Trophoblast cell (in vitro differentiated cells and primary cell): Measurements from ENCODE around the gene ANKRD13A. TPM values are rescaled to one million over a fixed set of nuclear protein-coding genes. Genes with fewer than 3 reads are reported as not detected.

Experiments
- DNase-seq, 2 donors: peaks; one replicate each; pipeline ENCODE4 v3.0.0-alpha.2; 2016
- H2AFZ ChIP-seq: 2 replicates; pipeline ENCODE4 v1.6.1; 2013; ENCODE audit warnings: low read length, moderate library complexity, mild to moderate bottlenecking; ENCODE audit not compliant: insufficient read depth, poor library complexity
- H2AK5ac ChIP-seq: 2 replicates; pipeline ENCODE4 v1.6.1; 2013; ENCODE audit warnings: mild to moderate bottlenecking, low read length
- H2BK120ac ChIP-seq: 2 replicates; pipeline ENCODE4 v1.6.1; 2013; ENCODE audit warnings: low read length, mild to moderate bottlenecking, moderate library complexity; ENCODE audit not compliant: insufficient read depth, poor library complexity
- H2BK12ac ChIP-seq: 2 replicates; pipeline ENCODE4 v1.6.1; 2013; ENCODE audit warnings: mild to moderate bottlenecking, low read length, moderate library complexity
- H2BK5ac ChIP-seq: 2 replicates; pipeline ENCODE4 v1.6.1; 2013; ENCODE audit warnings: low read length, low read depth, moderate library complexity, mild to moderate bottlenecking; ENCODE audit not compliant: poor library complexity
- H3K14ac ChIP-seq: 2 replicates; pipeline ENCODE4 v1.6.1; 2013; ENCODE audit warnings: mild to moderate bottlenecking, low read length
- H3K18ac ChIP-seq: 2 replicates; pipeline ENCODE4 v1.6.1; 2013; ENCODE audit warnings: mild to moderate bottlenecking, low read length
- H3K23ac ChIP-seq: 2 replicates; pipeline ENCODE4 v1.6.1; 2013; ENCODE audit warnings: low read length
- H3K27ac ChIP-seq: 2 replicates; pipeline ENCODE4 v1.5.1; 2013; ENCODE audit warnings: low read depth, mild to moderate bottlenecking, inconsistent platforms, low read length, moderate library complexity
- H3K27me3 ChIP-seq: 2 replicates; pipeline ENCODE4 v1.6.1; 2013; ENCODE audit warnings: inconsistent platforms, mild to moderate bottlenecking, low read length, moderate library complexity; ENCODE audit not compliant: insufficient read depth
- H3K36me3 ChIP-seq, 2 experiments: 1 replicate in 1 of 2; 2 replicates in 1 of 2; pipeline ENCODE4 v1.6.1; 2013; ENCODE audit warnings: low read length in 2 of 2, mild to moderate bottlenecking in 2 of 2, moderate library complexity in 1 of 2; ENCODE audit not compliant: insufficient read depth in 2 of 2, control insufficient read depth in 1 of 2
- H3K4ac ChIP-seq: 2 replicates; pipeline ENCODE4 v1.6.1; 2013; ENCODE audit warnings: low read depth, mild to moderate bottlenecking, low read length, moderate library complexity
- H3K4me1 ChIP-seq, 2 experiments: 1 replicate in 1 of 2; 2 replicates in 1 of 2; pipeline ENCODE4 v1.6.1; 2013; ENCODE audit warnings: low read length in 2 of 2, mild to moderate bottlenecking in 2 of 2, moderate library complexity in 1 of 2; ENCODE audit not compliant: insufficient read depth in 2 of 2, control insufficient read depth in 1 of 2
- H3K4me2 ChIP-seq: 2 replicates; pipeline ENCODE4 v1.6.1; 2013; ENCODE audit warnings: inconsistent platforms, mild to moderate bottlenecking, low read length, moderate library complexity
- H3K4me3 ChIP-seq: 2 replicates; pipeline ENCODE4 v1.5.1; 2013; ENCODE audit warnings: mild to moderate bottlenecking, low read depth, low read length, inconsistent platforms
- H3K79me1 ChIP-seq: one replicate; pipeline ENCODE4 v1.6.1; 2013; ENCODE audit warnings: low read length
- H3K79me2 ChIP-seq: 2 replicates; pipeline ENCODE4 v1.6.1; 2013; ENCODE audit warnings: low read length, mild to moderate bottlenecking; ENCODE audit not compliant: control insufficient read depth, insufficient read depth, poor library complexity
- H3K9ac ChIP-seq: 2 replicates; pipeline ENCODE4 v1.6.1; 2013; ENCODE audit warnings: mild to moderate bottlenecking, low read length
- H3K9me3 ChIP-seq: 2 replicates; pipeline ENCODE4 v1.6.1; 2013; ENCODE audit warnings: low read depth, mild to moderate bottlenecking, control low read depth, inconsistent platforms, low read length; ENCODE audit not compliant: insufficient read depth
- H4K12ac ChIP-seq: 2 replicates; pipeline ENCODE4 v1.6.1; 2013; ENCODE audit warnings: low read depth, mild to moderate bottlenecking, low read length, moderate library complexity
- H4K8ac ChIP-seq: 2 replicates; pipeline ENCODE4 v1.6.1; 2013; ENCODE audit warnings: low read depth, mild to moderate bottlenecking, low read length, moderate library complexity
- H4K91ac ChIP-seq: one replicate; pipeline ENCODE4 v1.6.1; 2013; ENCODE audit warnings: low read depth, mild to moderate bottlenecking, low read length, moderate library complexity
- WGBS: extraction: QIAGEN DNeasy Blood & Tissue Kit; methylation state at CpG from one replicate; pipeline ENCODE4 v1.1.7; 2013; ENCODE audit warnings: missing lambda C conversion rate; ENCODE audit not compliant: insufficient read length, insufficient coverage; ENCODE audit errors: extremely low coverage; 5-methylcytosine and 5-hydroxymethylcytosine counted together
- polyA plus RNA-seq: library from polyadenylated mRNA; stranded (reverse); fragments of 200-250 nt; gene quantifications from 2 replicates; pipeline ENCODE4 v1.2.3, GENCODE V29; 2013

Gene ANKRD13A
- 20.1 TPM in 2 replicates for polyA plus RNA-seq

DNA sequence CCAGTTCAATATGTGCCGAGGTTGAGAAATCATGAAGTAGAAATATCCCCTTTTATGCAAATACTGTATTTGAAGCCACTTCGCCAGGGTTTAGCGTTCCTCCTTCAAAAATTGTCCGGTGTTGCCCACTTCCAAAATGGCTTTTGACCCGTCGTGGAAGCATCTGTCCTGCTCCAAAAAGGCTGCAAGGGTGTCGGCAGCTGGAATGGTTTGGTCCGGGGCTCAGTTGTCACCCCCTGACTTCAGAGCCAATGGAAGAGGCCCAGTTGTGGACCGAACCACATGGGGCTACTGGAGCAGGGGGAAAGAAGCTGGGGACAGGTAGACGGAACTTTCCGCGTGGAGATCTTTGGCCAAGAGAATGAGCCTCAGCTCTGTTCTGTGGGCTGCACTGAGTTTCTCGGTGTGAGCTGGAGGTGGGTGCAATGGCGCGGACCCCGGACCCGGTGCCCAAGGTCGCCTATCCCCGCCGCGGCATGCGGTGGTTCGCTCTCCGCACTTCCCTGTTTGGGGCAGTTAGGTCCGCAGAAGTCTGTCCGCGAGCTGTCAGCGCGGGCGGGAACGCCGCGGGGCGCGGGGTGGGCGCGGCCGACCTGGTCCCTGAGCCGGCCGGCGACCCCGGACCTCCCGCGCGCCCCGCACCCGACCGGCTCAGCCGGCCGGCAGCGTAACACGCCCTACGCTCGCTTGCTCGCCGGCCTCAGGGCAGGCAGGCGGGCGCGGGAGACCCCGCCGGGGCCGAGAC, at the start of gene ANKRD13A:
Gene ANKRD13A (plus strand): TSS at position 527 of the 745 bp plus-strand sequence. CDS start 259 bp downstream, outside the sequence.
- H3K27ac ChIP-seq, result peak within 1 kb of the TSS; percentile 35
- no peaks in the 10 kb centered on the region for H3K9me3 ChIP-seq
- H3K79me2 ChIP-seq, result peaks cover 8% of the 10 kb centered on the region
- H4K91ac ChIP-seq, result peak within 1 kb of the TSS; percentile 88
- H2BK12ac ChIP-seq, result peak within 1 kb of the TSS; percentile 72
- H2AFZ ChIP-seq, result peak within 1 kb of the TSS; percentile 66
- H3K79me1 ChIP-seq, result peaks cover 8% of the 10 kb centered on the region
- peak within 1 kb of the TSS; percentile 94 for H4K12ac ChIP-seq
- peak within 1 kb of the TSS; percentile 83 for H4K8ac ChIP-seq
- H3K4me1 ChIP-seq, result peaks cover 0 to 4% of the 10 kb centered on the region in 2 experiments
- no peak within 1 kb of the TSS for H2AK5ac ChIP-seq
- peak within 1 kb of the TSS; percentile 91 for H3K4me3 ChIP-seq
- H3K18ac ChIP-seq, result peak within 1 kb of the TSS; percentile 68
- H3K36me3 ChIP-seq, result no peaks in the 10 kb centered on the region
- H3K14ac ChIP-seq, result peak within 1 kb of the TSS; percentile 85
- peak; percentile 82 to 91 for DNase-seq
- H3K4ac ChIP-seq, result peak within 1 kb of the TSS; percentile 49
- peak within 1 kb of the TSS; percentile 95 for H3K9ac ChIP-seq
- peak within 1 kb of the TSS; percentile 80 for H3K4me2 ChIP-seq
- no CpG with 5 or more reads among the region's 62 CpGs for WGBS
- H3K23ac ChIP-seq, result no peak within 1 kb of the TSS
- H2BK5ac ChIP-seq, result peak within 1 kb of the TSS; percentile 73
- H3K27me3 ChIP-seq, result no peaks in the 10 kb centered on the region
- peak within 1 kb of the TSS; percentile 92 for H2BK120ac ChIP-seq

DNA sequence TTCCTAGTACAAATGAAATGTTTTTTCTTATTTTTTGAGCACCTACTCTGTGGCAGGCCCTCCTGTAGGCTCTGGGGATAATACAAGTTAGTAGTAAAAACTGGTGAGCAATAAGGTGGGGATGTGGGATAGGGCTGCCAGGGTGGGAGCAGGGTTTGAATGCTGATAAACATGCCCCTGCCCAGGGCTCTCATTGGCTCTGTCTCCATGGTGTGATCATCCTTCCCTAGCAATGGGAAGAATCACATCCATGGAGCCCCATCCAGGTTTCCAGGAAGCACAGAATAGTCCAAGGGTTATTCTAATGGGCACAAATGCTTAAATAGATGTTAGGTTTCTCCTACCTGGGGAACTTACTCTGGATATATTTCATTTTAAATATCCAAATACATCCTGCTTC, 48.6 kb upstream of the ANKRD13A start:
- Histone ChIP-seq H3K18ac (no peak overlapping the region), H4K8ac (no peak overlapping the region), H4K12ac (no peak overlapping the region), H3K4me2 (no peak overlapping the region), H3K14ac (no peak overlapping the region), H3K23ac (no peak overlapping the region), H2AK5ac (no peak overlapping the region), H3K79me1 (no peaks in the 10 kb centered on the region), H2AFZ (no peak overlapping the region), H3K4me3 (no peak overlapping the region), H3K27ac (no peak overlapping the region), H3K9ac (no peak overlapping the region), H3K27me3 (no peaks in the 10 kb centered on the region), H3K9me3 (no peaks in the 10 kb centered on the region), H3K36me3 (peaks cover 25 to 34% of the 10 kb centered on the region in 2 experiments), H2BK120ac (no peak overlapping the region), H2BK5ac (no peak overlapping the region), H3K4me1 (peaks cover 0 to 3% of the 10 kb centered on the region in 2 experiments), H2BK12ac (no peak overlapping the region), H4K91ac (no peak overlapping the region), H3K79me2 (no peaks in the 10 kb centered on the region), H3K4ac (no peak overlapping the region)
- DNase-seq, result no peak

DNA sequence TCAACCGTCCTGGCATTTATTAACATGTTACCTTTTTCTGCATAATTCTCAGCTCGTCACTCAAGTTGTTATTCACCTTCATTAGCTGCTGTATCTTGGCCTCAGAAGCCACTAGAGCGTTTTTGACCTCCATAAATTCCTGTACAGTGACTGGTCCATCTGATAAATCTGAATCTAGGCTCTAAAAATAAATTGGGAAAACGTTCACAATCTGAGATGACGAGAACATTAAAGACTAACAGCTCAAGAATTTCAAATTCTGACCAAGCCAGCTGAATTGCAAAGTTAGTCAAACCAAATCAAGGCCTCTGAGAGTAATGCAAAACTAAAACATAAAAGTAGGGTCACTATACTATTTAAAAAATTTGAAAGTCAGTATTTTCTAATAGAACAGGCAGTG, 48.1 kb upstream of the ANKRD13A start:
- Histone ChIP-seq H3K9ac (no peak overlapping the region), H3K79me1 (no peaks in the 10 kb centered on the region), H4K12ac (no peak overlapping the region), H3K4me1 (peaks cover 0 to 3% of the 10 kb centered on the region in 2 experiments), H3K4me3 (no peak overlapping the region), H3K4me2 (no peak overlapping the region), H3K79me2 (no peaks in the 10 kb centered on the region), H3K9me3 (no peaks in the 10 kb centered on the region), H2AFZ (no peak overlapping the region), H4K91ac (no peak overlapping the region), H2BK5ac (no peak overlapping the region), H2BK12ac (no peak overlapping the region), H2BK120ac (no peak overlapping the region), H2AK5ac (no peak overlapping the region), H4K8ac (no peak overlapping the region), H3K23ac (no peak overlapping the region), H3K36me3 (peaks cover 25 to 34% of the 10 kb centered on the region in 2 experiments), H3K27ac (no peak overlapping the region), H3K14ac (no peak overlapping the region), H3K27me3 (no peaks in the 10 kb centered on the region), H3K18ac (no peak overlapping the region), H3K4ac (no peak overlapping the region)
- DNase-seq, result peak; percentile 43 to 94
- no CpG with 5 or more reads among the region's 5 CpGs for WGBS

DNA sequence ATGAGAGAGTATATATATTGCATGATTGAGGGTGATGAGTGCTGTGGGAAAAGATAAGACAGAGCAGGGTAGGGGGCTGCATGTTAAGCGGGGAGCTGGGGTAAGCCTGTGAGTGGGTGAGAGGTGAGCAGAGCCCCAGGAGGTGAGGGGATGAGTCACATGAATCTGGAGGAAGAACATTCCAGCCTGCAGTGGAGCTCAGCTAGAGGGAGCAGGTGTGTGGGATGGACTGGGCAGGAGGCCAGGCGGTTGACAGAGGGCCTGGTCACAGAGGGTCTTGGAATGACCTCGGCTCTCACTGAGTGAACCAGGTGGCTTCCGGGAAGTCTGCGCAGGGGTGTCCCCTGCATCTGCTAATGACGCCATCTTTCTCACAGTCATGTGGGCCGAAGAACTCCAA, 47.5 kb upstream of the ANKRD13A start:
- Histone ChIP-seq H4K91ac (no peak overlapping the region), H3K23ac (no peak overlapping the region), H2BK12ac (no peak overlapping the region), H3K27me3 (no peaks in the 10 kb centered on the region), H3K14ac (no peak overlapping the region), H2BK120ac (no peak overlapping the region), H4K8ac (no peak overlapping the region), H3K4ac (no peak overlapping the region), H3K79me1 (no peaks in the 10 kb centered on the region), H4K12ac (no peak overlapping the region), H3K27ac (no peak overlapping the region), H3K4me1 (peaks cover 0 to 3% of the 10 kb centered on the region in 2 experiments), H2AFZ (no peak overlapping the region), H3K79me2 (no peaks in the 10 kb centered on the region), H3K36me3 (peaks cover 25 to 34% of the 10 kb centered on the region in 2 experiments), H3K18ac (no peak overlapping the region), H3K9me3 (no peaks in the 10 kb centered on the region), H3K4me3 (no peak overlapping the region), H2BK5ac (no peak overlapping the region), H3K9ac (no peak overlapping the region), H3K4me2 (no peak overlapping the region), H2AK5ac (no peak overlapping the region)
- peak; percentile 80 to 81 for DNase-seq
- no CpG with 5 or more reads among the region's 7 CpGs for WGBS
